HG03175 (cell line): ENCODE results near the gene OXLD1.

Experiments
- ATAC-seq: cut with Tn5 transposase; IDR thresholded peaks from one replicate; pipeline ENCODE4 v1.9.1; 2021; ENCODE audit warnings: mild to moderate bottlenecking, moderate library complexity; ENCODE audit not compliant: unreplicated experiment

Gene OXLD1

GRCh38 chr17:81655378-81656117 lies 10.9 kb downstream of the OXLD1 start:
- ATAC-seq = no peak

- ATAC-seq = no peak
These were observed 13.3 kb downstream of the OXLD1 start for GRCh38 chr17:81652906-81653771.

- ATAC-seq = no peak
These were observed 14.7 kb downstream of the OXLD1 start for GRCh38 chr17:81651692-81652091.

- no peak for ATAC-seq
These were observed 15.5 kb downstream of the OXLD1 start for GRCh38 chr17:81650951-81651350.

- ATAC-seq = no peak
These were observed 17.7 kb downstream of the OXLD1 start for GRCh38 chr17:81648707-81649085.

- no peak for ATAC-seq
These were observed 18.2 kb downstream of the OXLD1 start for GRCh38 chr17:81648013-81648706.

GRCh38 chr17:81647640-81648012 lies 18.8 kb downstream of the OXLD1 start:
- ATAC-seq = no peak

GRCh38 chr17:81646869-81647600 lies 19.4 kb downstream of the OXLD1 start:
- no peak for ATAC-seq

GRCh38 chr17:81644976-81645952 lies 21.1 kb downstream of the OXLD1 start:
- ATAC-seq = no peak

- no peak for ATAC-seq
These were observed 21.9 kb downstream of the OXLD1 start for GRCh38 chr17:81644496-81644895.

GRCh38 chr17:81641825-81642489 lies 24.4 kb downstream of the OXLD1 start:
- no peak for ATAC-seq

GRCh38 chr17:81640011-81640410 lies 26.4 kb downstream of the OXLD1 start:
- ATAC-seq = no peak

- ATAC-seq = no peak
These were observed 27.7 kb downstream of the OXLD1 start for GRCh38 chr17:81638683-81639082.

GRCh38 chr17:81636505-81637288 lies 29.7 kb downstream of the OXLD1 start, which contains the start of the genes NPLOC4 and TSPAN10:
TSS of gene NPLOC4 (minus strand) at chr17:81637112. CDS start at chr17:81636930, 182 bp downstream.
TSS of gene TSPAN10 (plus strand) at chr17:81637196. CDS start at chr17:81642413, 5,217 bp downstream.
- ATAC-seq = peak; percentile 88

- ATAC-seq = peak; percentile 20
These were observed 30.4 kb downstream of the OXLD1 start for GRCh38 chr17:81635973-81636504.

GRCh38 chr17:81635431-81635830 lies 31.0 kb downstream of the OXLD1 start:
- no peak for ATAC-seq

GRCh38 chr17:81631482-81631881 lies 34.9 kb downstream of the OXLD1 start:
- ATAC-seq = no peak

GRCh38 chr17:81630274-81630673 lies 36.1 kb downstream of the OXLD1 start:
- ATAC-seq = no peak
